ENCODE results near the gene ALCAM. TPM values are rescaled to one million over a fixed set of nuclear protein-coding genes. Genes with fewer than 3 reads are reported as not detected.
A peak's percentile ranks its signal among the peaks of the same experiment; 100 is the strongest.

ALCAM gene
- total RNA-seq, 1 donor from 2014 or later: 28.6 TPM

- Mint-ChIP-seq H3K4me1 (ENCODE audit: low read depth) (no peaks in the 10 kb centered on the region), H3K4me3 (ENCODE audit: low read depth) (no peak overlapping the region), H3K36me3 (ENCODE audit: insufficient read depth) (no peaks in the 10 kb centered on the region), H3K27me3 (no peaks in the 10 kb centered on the region), H3K9me3 (ENCODE audit: low read depth) (no peaks in the 10 kb centered on the region), H3K27ac (no peak overlapping the region)
- no peak for DNase-seq (ENCODE audit: low spot score, unreplicated experiment)
- TF ChIP-seq CTCF (IDR thresholded peaks at IDR 0.05; ENCODE audit: unreplicated experiment): no peak
Observed at GRCh38 chr3:105459566-105460290, 93.0 kb downstream of the ALCAM start.

- no peak for TF ChIP-seq CTCF (IDR thresholded peaks at IDR 0.05; ENCODE audit: unreplicated experiment)
- no peaks in the 10 kb centered on the region for H3K27me3 Mint-ChIP-seq
- no peak overlapping the region for H3K4me3 Mint-ChIP-seq (ENCODE audit: low read depth)
- no peak for DNase-seq (ENCODE audit: low spot score, unreplicated experiment)
- H3K9me3 Mint-ChIP-seq (ENCODE audit: low read depth): no peaks in the 10 kb centered on the region
- H3K4me1 Mint-ChIP-seq (ENCODE audit: low read depth): peaks cover 12% of the 10 kb centered on the region
- no peak overlapping the region for H3K27ac Mint-ChIP-seq
- H3K36me3 Mint-ChIP-seq (ENCODE audit: insufficient read depth): no peaks in the 10 kb centered on the region
Observed at GRCh38 chr3:105463620-105464019, 96.9 kb downstream of the ALCAM start.

GRCh38 chr3:105465251-105465853 is 98.6 kb downstream of the ALCAM start:
- Mint-ChIP-seq H3K27me3 (no peaks in the 10 kb centered on the region), H3K4me1 (ENCODE audit: low read depth) (peaks cover 12% of the 10 kb centered on the region), H3K9me3 (ENCODE audit: low read depth) (no peaks in the 10 kb centered on the region), H3K27ac (no peak overlapping the region), H3K4me3 (ENCODE audit: low read depth) (no peak overlapping the region), H3K36me3 (ENCODE audit: insufficient read depth) (no peaks in the 10 kb centered on the region)
- no peak for TF ChIP-seq CTCF (IDR thresholded peaks at IDR 0.05; ENCODE audit: unreplicated experiment)
- DNase-seq (ENCODE audit: low spot score, unreplicated experiment): no peak

GRCh38 chr3:105466072-105466471 is 99.4 kb downstream of the ALCAM start:
- H3K36me3 Mint-ChIP-seq (ENCODE audit: insufficient read depth): no peaks in the 10 kb centered on the region
- no peaks in the 10 kb centered on the region for H3K9me3 Mint-ChIP-seq (ENCODE audit: low read depth)
- no peak for TF ChIP-seq CTCF (IDR thresholded peaks at IDR 0.05; ENCODE audit: unreplicated experiment)
- no peak overlapping the region for H3K27ac Mint-ChIP-seq
- peaks cover 12% of the 10 kb centered on the region for H3K4me1 Mint-ChIP-seq (ENCODE audit: low read depth)
- no peak overlapping the region for H3K4me3 Mint-ChIP-seq (ENCODE audit: low read depth)
- no peaks in the 10 kb centered on the region for H3K27me3 Mint-ChIP-seq
- DNase-seq (ENCODE audit: low spot score, unreplicated experiment): no peak

- no peak for TF ChIP-seq CTCF (IDR thresholded peaks at IDR 0.05; ENCODE audit: unreplicated experiment)
- H3K4me1 Mint-ChIP-seq (ENCODE audit: low read depth): peaks cover 12% of the 10 kb centered on the region
- no peaks in the 10 kb centered on the region for H3K27me3 Mint-ChIP-seq
- H3K9me3 Mint-ChIP-seq (ENCODE audit: low read depth): no peaks in the 10 kb centered on the region
- no peak overlapping the region for H3K4me3 Mint-ChIP-seq (ENCODE audit: low read depth)
- no peak for DNase-seq (ENCODE audit: low spot score, unreplicated experiment)
- no peaks in the 10 kb centered on the region for H3K36me3 Mint-ChIP-seq (ENCODE audit: insufficient read depth)
- H3K27ac Mint-ChIP-seq: peak overlapping the region; percentile 84
Observed at GRCh38 chr3:105466495-105467404, 100.0 kb downstream of the ALCAM start.
